HG02970 (cell line): ENCODE results near the gene INTS12.
"Not testable (repeated sequence)": the region's sequence is repeated elsewhere in the genome, so short reads cannot be mapped to it uniquely, and the experiment has no call there.

Experiments
- ATAC-seq: cut with Tn5 transposase; IDR thresholded peaks from one replicate; pipeline ENCODE4 v1.9.1; 2021; ENCODE audit warnings: mild to moderate bottlenecking, moderate library complexity, moderate number of reproducible peaks; ENCODE audit not compliant: unreplicated experiment, low FRiP score

INTS12 gene

GRCh38 chr4:105708181-105709080, at the start of gene INTS12, which contains the start of gene GSTCD:
Gene INTS12 (minus strand): TSS chr4:105708689. CDS start chr4:105700005, 8,684 bp downstream.
Gene GSTCD (plus strand): TSS chr4:105708784. CDS start chr4:105717614, 8,830 bp downstream.
- ATAC-seq = peak; percentile 87

- ATAC-seq = no peak
Observed at GRCh38 chr4:105755375-105755774, 46.9 kb upstream of the INTS12 start.

- no peak for ATAC-seq
Observed at GRCh38 chr4:105753361-105753760, 44.9 kb upstream of the INTS12 start.

- ATAC-seq = no peak
Observed at GRCh38 chr4:105751718-105752299, 43.3 kb upstream of the INTS12 start.

GRCh38 chr4:105748222-105748621, 39.7 kb upstream of the INTS12 start:
- no peak for ATAC-seq

- ATAC-seq = no peak
Observed at GRCh38 chr4:105741548-105741947, 33.1 kb upstream of the INTS12 start.

GRCh38 chr4:105735217-105735616, 26.7 kb upstream of the INTS12 start:
- ATAC-seq = not testable (repeated sequence)

GRCh38 chr4:105729895-105730294, 21.4 kb upstream of the INTS12 start:
- ATAC-seq = not testable (repeated sequence)

- ATAC-seq = no peak
Observed at GRCh38 chr4:105725623-105726022, 17.1 kb upstream of the INTS12 start.

GRCh38 chr4:105719204-105719603, 10.7 kb upstream of the INTS12 start:
- ATAC-seq = no peak

GRCh38 chr4:105715692-105716278, 7.3 kb upstream of the INTS12 start:
- no peak for ATAC-seq

GRCh38 chr4:105714932-105715331, 6.4 kb upstream of the INTS12 start:
- no peak for ATAC-seq

GRCh38 chr4:105714071-105714521, 5.6 kb upstream of the INTS12 start:
- ATAC-seq = peak; percentile 44

- no peak for ATAC-seq
Observed at GRCh38 chr4:105712766-105713165, 4.3 kb upstream of the INTS12 start.

GRCh38 chr4:105710678-105711077, 2.2 kb upstream of the INTS12 start:
- ATAC-seq = no peak

- no peak for ATAC-seq
Observed at GRCh38 chr4:105710012-105710600, 1.6 kb upstream of the INTS12 start.

GRCh38 chr4:105709081-105709450, 577 bp upstream of the INTS12 start:
- peak; percentile 38 for ATAC-seq

GRCh38 chr4:105707782-105708180, 708 bp downstream of the INTS12 start:
- ATAC-seq = no peak

- ATAC-seq = no peak
Observed at GRCh38 chr4:105698607-105699006, 9.9 kb downstream of the INTS12 start.

- not testable (repeated sequence) for ATAC-seq
Observed at GRCh38 chr4:105695832-105696231, 12.7 kb downstream of the INTS12 start.

- not testable (repeated sequence) for ATAC-seq
Observed at GRCh38 chr4:105694812-105695211, 13.7 kb downstream of the INTS12 start.
